PC-9 (cell line): ENCODE measurements around the gene GPM6B. TPM values are rescaled to one million over a fixed set of nuclear protein-coding genes. Genes with fewer than 3 reads are reported as not detected.

Experiments
- BruUV-seq: library from RNA; stranded (reverse); fragments of 400-500 nt; replicated peaks from 2 replicates; lab custom pipeline; 2021; lab: Mats Ljungman, UMichigan
- CTCF ChIA-PET: fragments of 300-600 bp; sonication (Branson Sonifier 250); formaldehyde crosslinking; loops from one replicate; lab custom pipeline; 2022; ENCODE audit warnings: antibody characterized with exemption; lab: Charles Lee
- POLR2A ChIA-PET: fragments of 300-600 bp; sonication (Branson Sonifier 250); formaldehyde crosslinking; loops from one replicate; lab custom pipeline; 2022; ENCODE audit warnings: antibody characterized with exemption; ENCODE audit not compliant: unreplicated experiment; lab: Charles Lee
- DNase-seq, 2 experiments: peaks; one replicate each; pipeline versions ENCODE4 v3.0.0 to v3.0.0-alpha.2; 2015 to 2022; ENCODE audit warnings: mixed read lengths in 1 of 2
- H2AFZ ChIP-seq: fragments of 200-600 bp; sonication (generic); 2 replicates; pipeline ENCODE4 v1.8.1; 2017; ENCODE audit warnings: antibody characterized with exemption
- H3F3A ChIP-seq: fragments of 200-600 bp; sonication (generic); 2 replicates; pipeline ENCODE4 v1.8.1; 2017; ENCODE audit warnings: antibody characterized with exemption, mild to moderate bottlenecking, low read depth; ENCODE audit not compliant: insufficient read depth
- H3K27ac ChIP-seq: fragments of 200-600 bp; sonication (generic); 2 replicates; pipeline ENCODE4 v1.6.1; 2016; ENCODE audit warnings: mixed run types
- H3K27me3 ChIP-seq: fragments of 200-600 bp; sonication (generic); 2 replicates; pipeline ENCODE4 v1.6.1; 2016; ENCODE audit warnings: low read depth, mixed run types; ENCODE audit not compliant: insufficient read depth
- H3K36me3 ChIP-seq: fragments of 200-600 bp; sonication (generic); 2 replicates; pipeline ENCODE4 v1.6.1; 2016; ENCODE audit warnings: low read depth, mixed run types
- H3K4me1 ChIP-seq: fragments of 200-600 bp; sonication (generic); replicated peaks from 2 replicates; pipeline ENCODE4 v1.6.1; 2016; ENCODE audit warnings: mixed run types; ENCODE audit not compliant: insufficient read depth
- H3K4me2 ChIP-seq: fragments of 200-600 bp; sonication (generic); 2 replicates; pipeline ENCODE4 v1.6.1; 2017; ENCODE audit warnings: mixed run types
- H3K4me3 ChIP-seq: fragments of 200-600 bp; sonication (generic); 2 replicates; pipeline ENCODE4 v1.6.1; 2016; ENCODE audit warnings: mixed run types
- H3K79me2 ChIP-seq: fragments of 200-600 bp; sonication (generic); 2 replicates; pipeline ENCODE4 v1.6.1; 2017; ENCODE audit warnings: low read depth, mixed run types
- H3K9me2 ChIP-seq: fragments of 200-600 bp; sonication (generic); 2 replicates; pipeline ENCODE4 v1.8.1; 2017; ENCODE audit warnings: mild to moderate bottlenecking; ENCODE audit not compliant: insufficient read depth
- H3K9me3 ChIP-seq: fragments of 200-600 bp; sonication (generic); 2 replicates; pipeline ENCODE4 v1.8.1; 2016; ENCODE audit warnings: low read depth; ENCODE audit not compliant: insufficient read depth
- H4K20me1 ChIP-seq: fragments of 200-600 bp; sonication (generic); 2 replicates; pipeline ENCODE4 v1.8.1; 2017; ENCODE audit not compliant: insufficient read depth
- CTCF ChIP-seq: fragments of 200-600 bp; sonication (generic); conservative IDR thresholded peaks from 2 replicates; pipeline ENCODE4 v1.6.1; 2017; ENCODE audit warnings: mixed run types, antibody characterized with exemption, mild to moderate bottlenecking, moderate library complexity
- EZH2 ChIP-seq: fragments of 200-600 bp; sonication (generic); IDR thresholded peaks from 2 replicates; pipeline ENCODE4 v1.8.0; 2017; ENCODE audit warnings: antibody characterized with exemption, low read depth
- intact Hi-C: fragments of 100-400 bp; cut with micrococcal nuclease; formaldehyde crosslinking; loops from one replicate; pipeline ENCODE4 v1.10.0; 2022; ENCODE audit not compliant: unreplicated experiment
- total RNA-seq: library from RNA; stranded (reverse); gene quantifications from 2 replicates; pipeline ENCODE4 v1.2.3, GENCODE V29; 2021

GPM6B gene
- total RNA-seq, 1 experiment from 2014 or later = not detected

DNA sequence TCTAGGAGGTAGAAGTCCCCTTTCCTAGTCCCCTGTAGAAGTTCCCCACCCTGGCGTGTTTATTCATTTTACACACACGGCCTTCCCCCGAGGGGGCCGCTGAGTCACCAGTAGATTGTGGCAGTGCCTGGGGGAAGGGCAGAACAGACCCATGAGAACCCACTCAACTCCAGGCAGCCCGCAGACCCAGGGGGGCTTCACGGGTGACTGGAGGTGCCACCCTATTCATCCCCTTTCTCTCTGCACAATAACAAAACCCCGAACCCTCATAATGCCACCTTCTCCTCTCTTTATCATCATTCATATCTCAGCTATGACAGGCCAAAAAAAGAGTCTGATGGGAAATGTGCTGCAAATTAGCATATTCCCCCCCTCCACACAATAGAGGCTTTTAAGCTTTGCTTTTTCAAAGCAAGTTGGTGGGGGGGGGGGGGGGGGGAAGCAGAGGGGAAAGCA, 20.4 kb upstream of the GPM6B start:
- CTCF ChIA-PET = no interaction called here
- no peaks in the 10 kb centered on the region for H3K79me2 ChIP-seq
- no peaks in the 10 kb centered on the region for H3F3A ChIP-seq
- H3K27ac ChIP-seq = no peak overlapping the region
- H3K4me3 ChIP-seq = no peak overlapping the region
- BruUV-seq = no TSS peak
- H3K4me2 ChIP-seq = no peak overlapping the region
- intact Hi-C loops = no loop called here
- no peak overlapping the region for H2AFZ ChIP-seq
- no peaks in the 10 kb centered on the region for H3K9me2 ChIP-seq
- no peak for TF ChIP-seq CTCF
- TF ChIP-seq EZH2 = no peak
- no peak for DNase-seq
- H3K9me3 ChIP-seq = no peaks in the 10 kb centered on the region
- POLR2A ChIA-PET = interaction anchor here (0.6 kb wide), 1 partner anchor 115 kb away, joined by 23 read pairs; no protein-coding TSS in a partner anchor
- no peaks in the 10 kb centered on the region for H3K4me1 ChIP-seq
- no peaks in the 10 kb centered on the region for H4K20me1 ChIP-seq
- no peaks in the 10 kb centered on the region for H3K27me3 ChIP-seq
- H3K36me3 ChIP-seq = no peaks in the 10 kb centered on the region

DNA sequence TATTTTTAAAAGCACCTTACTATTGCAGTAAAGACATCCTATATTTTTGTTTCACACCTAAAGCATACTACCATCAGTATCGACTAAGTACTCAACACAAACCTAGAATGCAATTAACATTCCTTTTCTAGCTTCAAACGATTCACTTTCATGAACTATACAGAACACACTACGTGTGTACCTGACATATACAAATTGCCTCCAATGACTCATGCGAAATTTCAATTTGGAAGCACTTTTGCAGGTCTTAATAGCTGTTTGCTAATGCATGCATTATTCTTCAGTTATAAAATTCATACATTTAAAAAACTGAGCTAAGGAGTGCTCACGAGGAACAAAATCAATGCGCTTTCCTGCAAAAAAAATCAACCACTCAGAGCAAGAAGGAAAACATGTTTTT, 19.7 kb upstream of the GPM6B start:
- DNase-seq = no peak
- Histone ChIP-seq H2AFZ (no peak overlapping the region), H3K4me2 (no peak overlapping the region), H3K36me3 (no peaks in the 10 kb centered on the region), H3K79me2 (no peaks in the 10 kb centered on the region), H3K9me2 (no peaks in the 10 kb centered on the region), H3K27me3 (no peaks in the 10 kb centered on the region), H4K20me1 (no peaks in the 10 kb centered on the region), H3F3A (no peaks in the 10 kb centered on the region), H3K27ac (no peak overlapping the region), H3K9me3 (no peaks in the 10 kb centered on the region), H3K4me3 (no peak overlapping the region), H3K4me1 (no peaks in the 10 kb centered on the region)
- TF ChIP-seq EZH2 (no peak), CTCF (no peak)
- intact Hi-C loops = no loop called here
- BruUV-seq = no TSS peak
- POLR2A ChIA-PET = no interaction called here
- CTCF ChIA-PET = no interaction called here

DNA sequence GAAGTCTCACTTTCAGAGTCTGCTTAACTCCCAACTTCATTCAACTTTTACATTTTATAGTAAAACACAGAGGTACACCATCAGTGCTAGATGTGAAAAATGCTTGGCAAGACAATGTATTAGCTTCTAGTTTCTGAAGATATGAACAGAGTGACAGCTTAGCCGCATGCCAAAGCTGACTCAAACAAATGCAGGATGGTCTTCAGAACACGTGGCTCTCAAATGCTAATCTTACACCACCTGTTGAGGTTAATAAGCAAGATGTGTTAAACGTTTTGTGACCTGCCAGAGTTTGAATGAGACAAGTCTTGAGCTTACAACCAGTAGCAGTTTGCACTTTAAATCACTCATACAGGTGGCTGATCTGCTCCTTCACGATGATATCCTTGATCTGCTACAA, 18.9 kb upstream of the GPM6B start:
- H3F3A ChIP-seq = no peaks in the 10 kb centered on the region
- intact Hi-C loops = no loop called here
- ChIA-PET CTCF (no interaction called here), POLR2A (no interaction called here)
- no peak overlapping the region for H3K4me2 ChIP-seq
- H3K4me1 ChIP-seq = no peaks in the 10 kb centered on the region
- no peaks in the 10 kb centered on the region for H3K9me2 ChIP-seq
- no peak overlapping the region for H3K4me3 ChIP-seq
- no peak for DNase-seq
- no peaks in the 10 kb centered on the region for H3K9me3 ChIP-seq
- H4K20me1 ChIP-seq = no peaks in the 10 kb centered on the region
- BruUV-seq = no TSS peak
- no peaks in the 10 kb centered on the region for H3K36me3 ChIP-seq
- TF ChIP-seq CTCF = no peak
- no peak overlapping the region for H3K27ac ChIP-seq
- H3K27me3 ChIP-seq = no peaks in the 10 kb centered on the region
- no peaks in the 10 kb centered on the region for H3K79me2 ChIP-seq
- H2AFZ ChIP-seq = no peak overlapping the region
